H1 (cell line): Measurements from ENCODE around the gene TRIM44. TPM values are rescaled to one million over a fixed set of nuclear protein-coding genes. Genes with fewer than 3 reads are reported as not detected.

Experiments used
- CTCF ChIA-PET: fragments of 300-600 bp; sonication (Branson Sonifier 250); formaldehyde crosslinking; loops from one replicate; lab custom pipeline; 2021; ENCODE audit not compliant: partially characterized antibody; lab: Charles Lee
- POLR2A ChIA-PET: fragments of 300-600 bp; sonication (Branson Sonifier 250); formaldehyde crosslinking; loops from one replicate; lab custom pipeline; 2021; ENCODE audit warnings: inconsistent platforms; ENCODE audit not compliant: partially characterized antibody; lab: Charles Lee
- DNase-seq, 2 experiments: peaks; one replicate each; pipeline versions ENCODE4 v3.0.0 to v3.0.0-alpha.2; 2010 to 2022; ENCODE audit warnings: low spot score in 2 of 2, low read depth in 1 of 2, mixed read lengths in 1 of 2
- FAIRE-seq: peaks from 2 replicates; lab custom pipeline; 2011; peaks lifted over from hg19 to GRCh38; lab: Jason Lieb, UNC
- H2AFZ ChIP-seq: 2 replicates; pipeline ENCODE4 v1.8.1; 2012; ENCODE audit warnings: low read length, inconsistent platforms
- H2AK5ac ChIP-seq: 2 replicates; pipeline ENCODE4 v1.6.1; 2013; ENCODE audit warnings: low read depth, low read length
- H2BK120ac ChIP-seq: replicated peaks from 2 replicates; pipeline ENCODE3; 2013; ENCODE audit warnings: low read depth, low read length, inconsistent platforms
- H2BK12ac ChIP-seq: 2 replicates; pipeline ENCODE4 v1.6.1; 2013; ENCODE audit warnings: low read depth, low read length
- H2BK15ac ChIP-seq: 2 replicates; pipeline ENCODE4 v1.6.1; 2013; ENCODE audit warnings: low read length
- H2BK20ac ChIP-seq: 2 replicates; pipeline ENCODE4 v1.6.1; 2013; ENCODE audit warnings: low read length
- H2BK5ac ChIP-seq: 2 replicates; pipeline ENCODE4 v1.6.1; 2013; ENCODE audit warnings: low read depth, low read length
- H3K14ac ChIP-seq: 2 replicates; pipeline ENCODE4 v1.6.1; 2013; ENCODE audit warnings: inconsistent platforms; ENCODE audit not compliant: insufficient read length
- H3K18ac ChIP-seq: 2 replicates; pipeline ENCODE4 v1.6.1; 2013; ENCODE audit warnings: low read length; ENCODE audit errors: extremely low read depth
- H3K23ac ChIP-seq: 2 replicates; pipeline ENCODE4 v1.6.1; 2013; ENCODE audit warnings: inconsistent platforms; ENCODE audit not compliant: insufficient read length
- H3K23me2 ChIP-seq: 2 replicates; pipeline ENCODE4 v1.6.1; 2013; ENCODE audit warnings: low read depth, low read length
- H3K27ac ChIP-seq: 2 replicates; pipeline ENCODE4 v1.6.1; 2011; ENCODE audit warnings: low read depth, low read length, inconsistent platforms
- H3K27me3 ChIP-seq, 4 experiments: replicated peaks in 1 of 4; 1 replicate in 1 of 4; 2 replicates in 3 of 4; pipeline versions ENCODE4 v1.6.1 to v1.8.1; 2011 to 2013; ENCODE audit warnings: low read length in 3 of 4, mild to moderate bottlenecking in 3 of 4, inconsistent platforms in 2 of 4, mixed read lengths in 2 of 4, moderate library complexity in 1 of 4; ENCODE audit not compliant: control insufficient read depth in 3 of 4, insufficient read depth in 3 of 4; ENCODE audit errors: extremely low read depth in 1 of 4
- H3K36me3 ChIP-seq, 4 experiments: 2 replicates each; pipeline versions ENCODE4 v1.6.1 to v1.8.1; 2011 to 2013; ENCODE audit warnings: mild to moderate bottlenecking in 4 of 4, low read length in 3 of 4, moderate library complexity in 2 of 4, control low read depth in 1 of 4, inconsistent platforms in 1 of 4; ENCODE audit not compliant: insufficient read depth in 4 of 4, control insufficient read depth in 2 of 4
- H3K4ac ChIP-seq: replicated peaks from 2 replicates; pipeline ENCODE3; 2013; ENCODE audit warnings: low read length, low read depth, mixed read lengths, inconsistent platforms; ENCODE audit not compliant: insufficient read length
- H3K4me1 ChIP-seq, 4 experiments: replicated peaks in 1 of 4; 1 replicate in 1 of 4; 2 replicates in 3 of 4; pipeline versions ENCODE4 v1.6.1 to v1.8.1; 2011 to 2013; ENCODE audit warnings: low read length in 3 of 4, inconsistent platforms in 2 of 4, mixed read lengths in 1 of 4; ENCODE audit not compliant: insufficient read depth in 4 of 4, control insufficient read depth in 3 of 4
- H3K4me2 ChIP-seq, 2 experiments: 2 replicates each; pipeline versions ENCODE4 v1.6.1 to v1.8.1; 2011 to 2013; ENCODE audit warnings: low read depth in 2 of 2, low read length in 2 of 2, control low read depth in 1 of 2, inconsistent platforms in 1 of 2, mild to moderate bottlenecking in 1 of 2; ENCODE audit not compliant: insufficient read depth in 1 of 2
- H3K4me3 ChIP-seq, 4 experiments: fragments of 200-600, 300-600 bp in 1 of 4; sonication (generic), shearing (Covaris generic), sonication (Bioruptor Twin) in 1 of 4; 2 replicates each; pipeline versions ENCODE4 v1.5.1 to v1.8.1; 2011 to 2016; ENCODE audit warnings: low read length in 4 of 4, low read depth in 3 of 4, control low read depth in 2 of 4, inconsistent platforms in 2 of 4, mild to moderate bottlenecking in 2 of 4, mixed read lengths in 1 of 4, moderate library complexity in 1 of 4; ENCODE audit not compliant: insufficient read depth in 2 of 4; ENCODE audit errors: extremely low read depth in 1 of 4
- H3K56ac ChIP-seq: replicated peaks from 2 replicates; pipeline ENCODE3; 2013; ENCODE audit warnings: low read depth, mild to moderate bottlenecking, mixed read lengths, low read length, inconsistent platforms; ENCODE audit not compliant: insufficient read length
- H3K79me1 ChIP-seq: 2 replicates; pipeline ENCODE4 v1.6.1; 2013; ENCODE audit warnings: low read depth, low read length, control low read depth
- H3K79me2 ChIP-seq, 2 experiments: 2 replicates each; pipeline versions ENCODE4 v1.6.1 to v1.8.1; 2012 to 2013; ENCODE audit warnings: low read length in 2 of 2, mild to moderate bottlenecking in 2 of 2, inconsistent platforms in 1 of 2; ENCODE audit not compliant: insufficient read depth in 2 of 2, control insufficient read depth in 1 of 2
- H3K9ac ChIP-seq, 4 experiments: replicated peaks in 1 of 4; 1 replicate in 1 of 4; 2 replicates in 3 of 4; pipeline versions ENCODE4 v1.6.1 to v1.8.1; 2011 to 2013; ENCODE audit warnings: low read depth in 3 of 4, low read length in 3 of 4, control low read depth in 2 of 4, mild to moderate bottlenecking in 2 of 4, moderate library complexity in 2 of 4, inconsistent platforms in 1 of 4; ENCODE audit errors: extremely low read depth in 1 of 4
- H3K9me3 ChIP-seq, 2 experiments: 2 replicates each; pipeline versions ENCODE4 v1.6.1 to v1.8.1; 2012 to 2013; ENCODE audit warnings: mild to moderate bottlenecking in 2 of 2, moderate library complexity in 2 of 2, control low read depth in 1 of 2, inconsistent platforms in 1 of 2, low read depth in 1 of 2, low read length in 1 of 2, mixed read lengths in 1 of 2; ENCODE audit not compliant: insufficient read depth in 2 of 2
- H4K20me1 ChIP-seq, 2 experiments: replicated peaks in 1 of 2; 2 replicates each; pipeline versions ENCODE3 to v1.8.1; 2011 to 2013; ENCODE audit warnings: inconsistent platforms in 2 of 2, low read length in 2 of 2, mild to moderate bottlenecking in 1 of 2; ENCODE audit not compliant: insufficient read depth in 2 of 2, control insufficient read depth in 1 of 2
- H4K5ac ChIP-seq: 2 replicates; pipeline ENCODE4 v1.6.1; 2013; ENCODE audit warnings: low read length, low read depth, mixed read lengths, inconsistent platforms; ENCODE audit not compliant: insufficient read length
- H4K8ac ChIP-seq: 2 replicates; pipeline ENCODE4 v1.8.0; 2013; ENCODE audit warnings: mild to moderate bottlenecking, moderate library complexity, low read length, inconsistent platforms; ENCODE audit not compliant: insufficient read depth; ENCODE audit errors: extremely low read depth
- H4K91ac ChIP-seq: replicated peaks from 2 replicates; pipeline ENCODE3; 2013; ENCODE audit warnings: low read length, mixed read lengths, inconsistent platforms; ENCODE audit not compliant: insufficient read length
- CEBPB ChIP-seq: IDR thresholded peaks from 2 replicates; pipeline ENCODE4 v1.6.1; 2012; ENCODE audit warnings: low read depth, low read length
- EGR1 ChIP-seq: IDR thresholded peaks from 2 replicates; pipeline ENCODE4 v1.6.1; 2011; ENCODE audit warnings: low read depth, low read length, borderline replicate concordance
- GABPA ChIP-seq: IDR thresholded peaks from 2 replicates; pipeline ENCODE4 v1.6.1; 2011; ENCODE audit warnings: mild to moderate bottlenecking, low read length, moderate library complexity, borderline replicate concordance; ENCODE audit not compliant: insufficient read depth
- HDAC6 ChIP-seq: IDR thresholded peaks from one replicate; pipeline ENCODE4 v1.7.1; 2012; ENCODE audit warnings: low read depth, mild to moderate bottlenecking, inconsistent platforms, low read length, moderate library complexity
- KDM1A ChIP-seq: fragments of 200-600, 300-600 bp; sonication (generic); IDR thresholded peaks from 2 replicates; pipeline ENCODE4 v1.7.1; 2016; ENCODE audit warnings: mild to moderate bottlenecking, low read length, borderline replicate concordance
- KDM5A ChIP-seq: fragments of 200-600 bp; IDR thresholded peaks from 2 replicates; pipeline ENCODE4 v1.7.1; 2012; ENCODE audit warnings: mild to moderate bottlenecking, low read length, inconsistent platforms, mixed read lengths
- NANOG ChIP-seq: IDR thresholded peaks from 2 replicates; pipeline ENCODE4 v1.6.1; 2011; ENCODE audit warnings: low read length, low read depth, mild to moderate bottlenecking, inconsistent platforms; ENCODE audit not compliant: insufficient read depth, poor library complexity, severe bottlenecking
- PHF8 ChIP-seq: fragments of 200-600 bp; sonication (generic); conservative IDR thresholded peaks from 2 replicates; pipeline ENCODE4 v1.7.1; 2012; ENCODE audit warnings: low read depth, mild to moderate bottlenecking, inconsistent platforms, low read length, moderate library complexity
- POU5F1 ChIP-seq: IDR thresholded peaks from 2 replicates; pipeline ENCODE4 v1.6.1; 2011; ENCODE audit warnings: low read depth, mild to moderate bottlenecking, low read length, moderate library complexity
- SAP30 ChIP-seq: fragments of 300-600 bp; sonication (generic); IDR thresholded peaks from 2 replicates; pipeline ENCODE4 v1.7.1; 2012; ENCODE audit warnings: low read length, moderate library complexity, mild to moderate bottlenecking, inconsistent platforms; ENCODE audit not compliant: insufficient read depth, insufficient replicate concordance
- SIN3A ChIP-seq, 2 experiments: IDR thresholded peaks in 1 of 2; conservative IDR thresholded peaks in 1 of 2; 2 replicates each; pipeline ENCODE4 v1.6.1; 2011 to 2012; ENCODE audit warnings: low read length in 2 of 2, improper control_type of control experiment in 1 of 2, low read depth in 1 of 2, mild to moderate bottlenecking in 1 of 2
- SUZ12 ChIP-seq: fragments of 200-600 bp; sonication (generic); IDR thresholded peaks from 2 replicates; pipeline ENCODE4 v1.6.1; 2012; ENCODE audit warnings: mild to moderate bottlenecking, inconsistent platforms, low read length, moderate library complexity, mixed read lengths
- TAF1 ChIP-seq: IDR thresholded peaks from 2 replicates; pipeline ENCODE4 v1.6.1; 2011; ENCODE audit warnings: mild to moderate bottlenecking, low read depth, low read length
- TAF7 ChIP-seq: optimal IDR thresholded peaks from 2 replicates; pipeline ENCODE3; 2011; ENCODE audit warnings: low read depth, mild to moderate bottlenecking, inconsistent platforms, low read length, moderate library complexity, borderline replicate concordance
- WGBS, 2 experiments: shearing (Covaris generic) in 1 of 2; methylation state at CpG; one replicate each; pipeline versions ENCODE4 v1.1.6 to v1.1.7; 2013 to 2015; ENCODE audit warnings: low lambda C conversion rate in 2 of 2, mixed read lengths in 2 of 2, inconsistent platforms in 1 of 2, low coverage in 1 of 2, missing lambda C conversion rate in 1 of 2; ENCODE audit not compliant: insufficient replicate concordance in 2 of 2, insufficient coverage in 1 of 2, insufficient read length in 1 of 2; ENCODE audit errors: extremely low coverage in 1 of 2, missing lambda C conversion rate in 1 of 2; 5-methylcytosine and 5-hydroxymethylcytosine counted together
- polyA plus RNA-seq, 7 experiments: library from polyadenylated mRNA; depleted of rRNA in 3 of 7; stranded (reverse) in 5 of 7; unstranded in 2 of 7; fragments of >200 nt in 5 of 7; fragments of 200-250 nt in 2 of 7; gene quantifications; 1 replicate in 5 of 7; 2 replicates in 1 of 7; 4 replicates in 1 of 7; pipeline versions ENCODE4 v1.2.1 to v1.2.3, GENCODE V29; 2011 to 2013; ENCODE audit warnings: missing spikeins in 2 of 7, mixed read lengths in 2 of 7
- total RNA-seq: library from RNA; stranded (reverse); fragmentation: NEBNext Ultra II Directional; extraction: Animal tissue kit (Norgen Biotek cat#: 25700); gene quantifications from 2 replicates; pipeline ENCODE4 v1.2.1, GENCODE V29; 2021

TRIM44 gene
- total and polyA plus RNA-seq, 2 of the 8 experiments (the other 6 are each of a cell fraction or from before 2014, with no cell fraction given), result 13.9 to 34.4 TPM

DNA sequence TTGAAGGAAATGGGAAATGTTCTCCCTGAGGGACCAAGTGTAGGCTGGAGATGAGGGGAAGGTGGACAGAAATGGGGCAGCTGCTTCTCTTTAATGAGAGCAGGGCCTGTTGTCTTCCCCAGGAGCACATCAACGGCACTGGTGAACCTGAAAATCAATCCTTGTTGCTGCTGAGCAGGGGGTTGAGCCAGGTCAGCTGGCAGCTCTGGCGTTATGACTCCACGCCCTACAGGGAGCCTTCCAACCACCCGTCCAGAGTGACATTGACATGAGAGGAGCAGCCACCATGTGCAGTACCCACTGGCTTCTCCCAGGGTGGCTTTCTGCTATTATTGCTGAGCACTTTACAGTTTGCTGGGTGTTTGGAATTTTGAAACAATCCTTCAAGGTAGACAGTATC is 164.4 kb downstream of the TRIM44 start:
- DNase-seq, result no peak
- Histone ChIP-seq H2BK120ac (no peak overlapping the region), H3K27me3 (no peaks in the 10 kb centered on the region), H2BK15ac (no peak overlapping the region), H3K9me3 (no peaks in the 10 kb centered on the region), H3K14ac (no peak overlapping the region), H3K23ac (no peak overlapping the region), H3K79me2 (no peaks in the 10 kb centered on the region), H3K27ac (no peak overlapping the region), H4K8ac (no peak overlapping the region), H3K79me1 (no peaks in the 10 kb centered on the region), H3K4me2 (no peak overlapping the region), H2BK5ac (no peak overlapping the region), H2BK12ac (no peak overlapping the region), H3K36me3 (no peaks in the 10 kb centered on the region), H3K4ac (no peak overlapping the region), H3K4me3 (no peak overlapping the region), H2AFZ (no peak overlapping the region), H3K9ac (no peak overlapping the region), H3K18ac (no peak overlapping the region), H4K91ac (no peak overlapping the region), H3K23me2 (no peaks in the 10 kb centered on the region), H3K56ac (no peak overlapping the region), H2BK20ac (no peak overlapping the region), H4K5ac (no peak overlapping the region), H4K20me1 (no peaks in the 10 kb centered on the region), H2AK5ac (no peak overlapping the region), H3K4me1 (no peaks in the 10 kb centered on the region)
- ChIA-PET CTCF (interaction anchor here (1.0 to 12.0 kb wide), 2 partner anchors 7 to 256 kb away, joined by 4 to 187 read pairs; no protein-coding TSS in a partner anchor), POLR2A (no interaction called here)
- no peak for FAIRE-seq
- no peak for TF ChIP-seq SAP30
- no peak for TF ChIP-seq GABPA
- no peak for TF ChIP-seq PHF8
- TF ChIP-seq HDAC6, result no peak
- TF ChIP-seq TAF1, result no peak
- no peak for TF ChIP-seq KDM1A
- no peak for TF ChIP-seq SIN3A (conservative IDR thresholded peaks at IDR 0.05 in 1 of 2, IDR thresholded peaks at IDR 0.05 in 1 of 2; ENCODE audit: low read depth in 1 of 2, low read length in 2 of 2)
- no peak for TF ChIP-seq TAF7
- no peak for TF ChIP-seq EGR1
- no peak for TF ChIP-seq KDM5A
- no peak for TF ChIP-seq CEBPB
- no peak for TF ChIP-seq SUZ12
- no peak for TF ChIP-seq NANOG
- no peak for TF ChIP-seq POU5F1
- 76% methylated on average over 4 of the region's 4 CpGs; no CpG with 5 or more reads in 1 of the 2 experiments for WGBS, 2 experiments
